H1 (cell line): Measurements from ENCODE around the gene TERF2IP. TPM values are rescaled to one million over a fixed set of nuclear protein-coding genes. Genes with fewer than 3 reads are reported as not detected.

ENCODE experiments used
- CTCF ChIA-PET: fragments of 300-600 bp; sonication (Branson Sonifier 250); formaldehyde crosslinking; loops from one replicate; lab custom pipeline; 2021; ENCODE audit not compliant: partially characterized antibody; lab: Charles Lee
- POLR2A ChIA-PET: fragments of 300-600 bp; sonication (Branson Sonifier 250); formaldehyde crosslinking; loops from one replicate; lab custom pipeline; 2021; ENCODE audit warnings: inconsistent platforms; ENCODE audit not compliant: partially characterized antibody; lab: Charles Lee
- DNase-seq, 2 experiments: peaks; one replicate each; pipeline versions ENCODE4 v3.0.0 to v3.0.0-alpha.2; 2010 to 2022; ENCODE audit warnings: low spot score in 2 of 2, low read depth in 1 of 2, mixed read lengths in 1 of 2
- FAIRE-seq: peaks from 2 replicates; lab custom pipeline; 2011; peaks lifted over from hg19 to GRCh38; lab: Jason Lieb, UNC
- H2AFZ ChIP-seq: 2 replicates; pipeline ENCODE4 v1.8.1; 2012; ENCODE audit warnings: low read length, inconsistent platforms
- H2AK5ac ChIP-seq: 2 replicates; pipeline ENCODE4 v1.6.1; 2013; ENCODE audit warnings: low read depth, low read length
- H2BK120ac ChIP-seq: replicated peaks from 2 replicates; pipeline ENCODE3; 2013; ENCODE audit warnings: low read depth, low read length, inconsistent platforms
- H2BK12ac ChIP-seq: 2 replicates; pipeline ENCODE4 v1.6.1; 2013; ENCODE audit warnings: low read depth, low read length
- H2BK15ac ChIP-seq: 2 replicates; pipeline ENCODE4 v1.6.1; 2013; ENCODE audit warnings: low read length
- H2BK20ac ChIP-seq: 2 replicates; pipeline ENCODE4 v1.6.1; 2013; ENCODE audit warnings: low read length
- H2BK5ac ChIP-seq: 2 replicates; pipeline ENCODE4 v1.6.1; 2013; ENCODE audit warnings: low read depth, low read length
- H3K14ac ChIP-seq: 2 replicates; pipeline ENCODE4 v1.6.1; 2013; ENCODE audit warnings: inconsistent platforms; ENCODE audit not compliant: insufficient read length
- H3K18ac ChIP-seq: 2 replicates; pipeline ENCODE4 v1.6.1; 2013; ENCODE audit warnings: low read length; ENCODE audit errors: extremely low read depth
- H3K23ac ChIP-seq: 2 replicates; pipeline ENCODE4 v1.6.1; 2013; ENCODE audit warnings: inconsistent platforms; ENCODE audit not compliant: insufficient read length
- H3K23me2 ChIP-seq: 2 replicates; pipeline ENCODE4 v1.6.1; 2013; ENCODE audit warnings: low read depth, low read length
- H3K27ac ChIP-seq: 2 replicates; pipeline ENCODE4 v1.6.1; 2011; ENCODE audit warnings: low read depth, low read length, inconsistent platforms
- H3K27me3 ChIP-seq, 4 experiments: replicated peaks in 1 of 4; 1 replicate in 1 of 4; 2 replicates in 3 of 4; pipeline versions ENCODE4 v1.6.1 to v1.8.1; 2011 to 2013; ENCODE audit warnings: low read length in 3 of 4, mild to moderate bottlenecking in 3 of 4, inconsistent platforms in 2 of 4, mixed read lengths in 2 of 4, moderate library complexity in 1 of 4; ENCODE audit not compliant: control insufficient read depth in 3 of 4, insufficient read depth in 3 of 4; ENCODE audit errors: extremely low read depth in 1 of 4
- H3K36me3 ChIP-seq, 4 experiments: 2 replicates each; pipeline versions ENCODE4 v1.6.1 to v1.8.1; 2011 to 2013; ENCODE audit warnings: mild to moderate bottlenecking in 4 of 4, low read length in 3 of 4, moderate library complexity in 2 of 4, control low read depth in 1 of 4, inconsistent platforms in 1 of 4; ENCODE audit not compliant: insufficient read depth in 4 of 4, control insufficient read depth in 2 of 4
- H3K4ac ChIP-seq: replicated peaks from 2 replicates; pipeline ENCODE3; 2013; ENCODE audit warnings: low read length, low read depth, mixed read lengths, inconsistent platforms; ENCODE audit not compliant: insufficient read length
- H3K4me1 ChIP-seq, 4 experiments: replicated peaks in 1 of 4; 1 replicate in 1 of 4; 2 replicates in 3 of 4; pipeline versions ENCODE4 v1.6.1 to v1.8.1; 2011 to 2013; ENCODE audit warnings: low read length in 3 of 4, inconsistent platforms in 2 of 4, mixed read lengths in 1 of 4; ENCODE audit not compliant: insufficient read depth in 4 of 4, control insufficient read depth in 3 of 4
- H3K4me2 ChIP-seq, 2 experiments: 2 replicates each; pipeline versions ENCODE4 v1.6.1 to v1.8.1; 2011 to 2013; ENCODE audit warnings: low read depth in 2 of 2, low read length in 2 of 2, control low read depth in 1 of 2, inconsistent platforms in 1 of 2, mild to moderate bottlenecking in 1 of 2; ENCODE audit not compliant: insufficient read depth in 1 of 2
- H3K4me3 ChIP-seq, 4 experiments: fragments of 200-600, 300-600 bp in 1 of 4; sonication (generic), shearing (Covaris generic), sonication (Bioruptor Twin) in 1 of 4; 2 replicates each; pipeline versions ENCODE4 v1.5.1 to v1.8.1; 2011 to 2016; ENCODE audit warnings: low read length in 4 of 4, low read depth in 3 of 4, control low read depth in 2 of 4, inconsistent platforms in 2 of 4, mild to moderate bottlenecking in 2 of 4, mixed read lengths in 1 of 4, moderate library complexity in 1 of 4; ENCODE audit not compliant: insufficient read depth in 2 of 4; ENCODE audit errors: extremely low read depth in 1 of 4
- H3K56ac ChIP-seq: replicated peaks from 2 replicates; pipeline ENCODE3; 2013; ENCODE audit warnings: low read depth, mild to moderate bottlenecking, mixed read lengths, low read length, inconsistent platforms; ENCODE audit not compliant: insufficient read length
- H3K79me1 ChIP-seq: 2 replicates; pipeline ENCODE4 v1.6.1; 2013; ENCODE audit warnings: low read depth, low read length, control low read depth
- H3K79me2 ChIP-seq, 2 experiments: 2 replicates each; pipeline versions ENCODE4 v1.6.1 to v1.8.1; 2012 to 2013; ENCODE audit warnings: low read length in 2 of 2, mild to moderate bottlenecking in 2 of 2, inconsistent platforms in 1 of 2; ENCODE audit not compliant: insufficient read depth in 2 of 2, control insufficient read depth in 1 of 2
- H3K9ac ChIP-seq, 4 experiments: replicated peaks in 1 of 4; 1 replicate in 1 of 4; 2 replicates in 3 of 4; pipeline versions ENCODE4 v1.6.1 to v1.8.1; 2011 to 2013; ENCODE audit warnings: low read depth in 3 of 4, low read length in 3 of 4, control low read depth in 2 of 4, mild to moderate bottlenecking in 2 of 4, moderate library complexity in 2 of 4, inconsistent platforms in 1 of 4; ENCODE audit errors: extremely low read depth in 1 of 4
- H3K9me3 ChIP-seq, 2 experiments: 2 replicates each; pipeline versions ENCODE4 v1.6.1 to v1.8.1; 2012 to 2013; ENCODE audit warnings: mild to moderate bottlenecking in 2 of 2, moderate library complexity in 2 of 2, control low read depth in 1 of 2, inconsistent platforms in 1 of 2, low read depth in 1 of 2, low read length in 1 of 2, mixed read lengths in 1 of 2; ENCODE audit not compliant: insufficient read depth in 2 of 2
- H4K20me1 ChIP-seq, 2 experiments: replicated peaks in 1 of 2; 2 replicates each; pipeline versions ENCODE3 to v1.8.1; 2011 to 2013; ENCODE audit warnings: inconsistent platforms in 2 of 2, low read length in 2 of 2, mild to moderate bottlenecking in 1 of 2; ENCODE audit not compliant: insufficient read depth in 2 of 2, control insufficient read depth in 1 of 2
- H4K5ac ChIP-seq: 2 replicates; pipeline ENCODE4 v1.6.1; 2013; ENCODE audit warnings: low read length, low read depth, mixed read lengths, inconsistent platforms; ENCODE audit not compliant: insufficient read length
- H4K8ac ChIP-seq: 2 replicates; pipeline ENCODE4 v1.8.0; 2013; ENCODE audit warnings: mild to moderate bottlenecking, moderate library complexity, low read length, inconsistent platforms; ENCODE audit not compliant: insufficient read depth; ENCODE audit errors: extremely low read depth
- H4K91ac ChIP-seq: replicated peaks from 2 replicates; pipeline ENCODE3; 2013; ENCODE audit warnings: low read length, mixed read lengths, inconsistent platforms; ENCODE audit not compliant: insufficient read length
- CBX5 ChIP-seq: fragments of 300-800, 300-1000 bp; sonication (generic); IDR thresholded peaks from 2 replicates; pipeline ENCODE4 v1.7.1; 2016; ENCODE audit warnings: antibody characterized with exemption, low read length, low read depth
- EP300 ChIP-seq, 2 experiments: IDR thresholded peaks; 1 replicate in 1 of 2; 2 replicates in 1 of 2; pipeline ENCODE4 v1.6.1; 2011 to 2012; ENCODE audit warnings: low read depth in 2 of 2, low read length in 2 of 2, mild to moderate bottlenecking in 2 of 2, borderline replicate concordance in 1 of 2, inconsistent platforms in 1 of 2, moderate library complexity in 1 of 2
- KDM5A ChIP-seq: fragments of 200-600 bp; IDR thresholded peaks from 2 replicates; pipeline ENCODE4 v1.7.1; 2012; ENCODE audit warnings: mild to moderate bottlenecking, low read length, inconsistent platforms, mixed read lengths
- NRF1 ChIP-seq: IDR thresholded peaks from 2 replicates; pipeline ENCODE4 v1.6.1; 2011; ENCODE audit warnings: mild to moderate bottlenecking, low read depth, low read length, improper control_type of control experiment
- POLR2A ChIP-seq, 2 experiments: IDR thresholded peaks; 1 replicate in 1 of 2; 2 replicates in 1 of 2; pipeline ENCODE4 v1.6.1; 2011; ENCODE audit warnings: low read depth in 2 of 2, low read length in 2 of 2, mild to moderate bottlenecking in 2 of 2; ENCODE audit errors: control extremely low read depth in 1 of 2
- POU5F1 ChIP-seq: IDR thresholded peaks from 2 replicates; pipeline ENCODE4 v1.6.1; 2011; ENCODE audit warnings: low read depth, mild to moderate bottlenecking, low read length, moderate library complexity
- RAD21 ChIP-seq, 2 experiments: IDR thresholded peaks in 1 of 2; conservative IDR thresholded peaks in 1 of 2; 2 replicates each; pipeline ENCODE4 v1.6.1; 2011; ENCODE audit warnings: low read depth in 2 of 2, low read length in 2 of 2, improper control_type of control experiment in 1 of 2, inconsistent platforms in 1 of 2, mild to moderate bottlenecking in 1 of 2, moderate library complexity in 1 of 2
- SAP30 ChIP-seq: fragments of 300-600 bp; sonication (generic); IDR thresholded peaks from 2 replicates; pipeline ENCODE4 v1.7.1; 2012; ENCODE audit warnings: low read length, moderate library complexity, mild to moderate bottlenecking, inconsistent platforms; ENCODE audit not compliant: insufficient read depth, insufficient replicate concordance
- SIN3A ChIP-seq, 2 experiments: IDR thresholded peaks in 1 of 2; conservative IDR thresholded peaks in 1 of 2; 2 replicates each; pipeline ENCODE4 v1.6.1; 2011 to 2012; ENCODE audit warnings: low read length in 2 of 2, improper control_type of control experiment in 1 of 2, low read depth in 1 of 2, mild to moderate bottlenecking in 1 of 2
- WGBS, 2 experiments: shearing (Covaris generic) in 1 of 2; methylation state at CpG; one replicate each; pipeline versions ENCODE4 v1.1.6 to v1.1.7; 2013 to 2015; ENCODE audit warnings: low lambda C conversion rate in 2 of 2, mixed read lengths in 2 of 2, inconsistent platforms in 1 of 2, low coverage in 1 of 2, missing lambda C conversion rate in 1 of 2; ENCODE audit not compliant: insufficient replicate concordance in 2 of 2, insufficient coverage in 1 of 2, insufficient read length in 1 of 2; ENCODE audit errors: extremely low coverage in 1 of 2, missing lambda C conversion rate in 1 of 2; 5-methylcytosine and 5-hydroxymethylcytosine counted together
- polyA plus RNA-seq, 7 experiments: library from polyadenylated mRNA; depleted of rRNA in 3 of 7; stranded (reverse) in 5 of 7; unstranded in 2 of 7; fragments of >200 nt in 5 of 7; fragments of 200-250 nt in 2 of 7; gene quantifications; 1 replicate in 5 of 7; 2 replicates in 1 of 7; 4 replicates in 1 of 7; pipeline versions ENCODE4 v1.2.1 to v1.2.3, GENCODE V29; 2011 to 2013; ENCODE audit warnings: missing spikeins in 2 of 7, mixed read lengths in 2 of 7
- total RNA-seq: library from RNA; stranded (reverse); fragmentation: NEBNext Ultra II Directional; extraction: Animal tissue kit (Norgen Biotek cat#: 25700); gene quantifications from 2 replicates; pipeline ENCODE4 v1.2.1, GENCODE V29; 2021

Gene TERF2IP
- total and polyA plus RNA-seq, 2 of the 8 experiments (the other 6 are each of a cell fraction or from before 2014, with no cell fraction given), result 5.5 to 15.1 TPM

DNA sequence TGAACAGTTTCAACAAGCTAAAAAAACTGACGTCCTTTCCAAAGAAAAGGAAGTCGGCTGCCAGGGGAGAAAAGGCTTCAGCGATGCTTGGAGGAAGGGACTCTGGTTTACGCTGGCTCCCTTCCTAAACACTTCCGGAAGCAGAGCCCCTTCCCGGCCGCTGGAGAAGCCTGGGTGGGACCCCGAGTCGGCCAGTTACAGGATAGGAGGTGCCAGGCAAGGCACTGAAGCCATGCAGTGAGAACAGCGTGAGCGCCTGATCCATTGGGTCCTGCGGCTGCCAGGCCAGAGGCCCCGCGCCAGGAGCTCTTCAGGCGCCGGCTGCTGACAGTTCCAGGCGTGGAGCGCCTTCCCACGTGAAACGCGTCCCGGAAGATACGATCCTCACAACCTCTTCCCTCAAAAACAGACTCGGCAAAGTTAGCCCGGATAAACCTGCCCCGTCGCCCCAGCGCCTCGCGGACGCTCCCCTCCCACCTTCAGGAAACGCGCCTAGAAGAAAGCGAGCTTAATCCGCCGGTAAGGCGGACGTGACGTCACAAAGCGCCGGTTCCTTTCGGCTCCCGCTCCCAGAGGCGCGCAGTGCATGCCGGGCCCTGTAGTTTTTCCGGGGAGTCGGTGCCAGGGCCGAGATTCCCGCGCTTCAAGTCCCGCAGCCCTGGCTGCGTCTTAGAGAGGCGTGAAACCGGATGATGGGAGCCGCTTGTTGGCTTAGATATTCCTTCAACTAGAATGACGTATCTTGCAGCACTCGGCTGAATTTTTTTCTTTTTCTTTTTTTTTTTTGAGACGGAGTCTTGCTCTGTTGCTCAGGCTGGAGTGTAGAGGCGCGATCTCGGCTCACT is 24.6 kb upstream of the TERF2IP start, which contains the start of gene ADAT1:
Gene ADAT1 (minus strand): TSS at position 521 of the 845 bp plus-strand sequence. CDS start 2,482 bp downstream, outside the sequence.
- Histone ChIP-seq H3K27ac (peak within 1 kb of the TSS; percentile 90), H3K79me2 (peaks cover 0 to 6% of the 10 kb centered on the region in 2 experiments; a peak in 1 of 4 replicates), H3K23ac (no peak within 1 kb of the TSS), H3K36me3 (peaks cover 19 to 43% (median 33%) of the 10 kb centered on the region in 4 experiments), H4K91ac (peak within 1 kb of the TSS; percentile 23), H3K9ac (peak within 1 kb of the TSS; percentile 82 to 97 (median 91)), H2BK120ac (no peak within 1 kb of the TSS), H4K20me1 (no peaks in the 10 kb centered on the region), H3K23me2 (peaks cover 6% of the 10 kb centered on the region), H3K56ac (peak within 1 kb of the TSS; percentile 67), H2BK20ac (no peak within 1 kb of the TSS), H3K9me3 (no peaks in the 10 kb centered on the region), H2BK15ac (no peak within 1 kb of the TSS), H2AK5ac (no peak within 1 kb of the TSS), H2AFZ (peak within 1 kb of the TSS; percentile 77), H2BK5ac (peak within 1 kb of the TSS; percentile 90; the same call in 1 of the 2 replicates), H4K5ac (peak within 1 kb of the TSS; percentile 90), H4K8ac (peak within 1 kb of the TSS; percentile 93), H3K14ac (no peak within 1 kb of the TSS), H3K4me1 (peaks cover 0 to 9% (median 4%) of the 10 kb centered on the region in 4 experiments; a peak in 5 of 7 replicates), H2BK12ac (peak within 1 kb of the TSS; percentile 60; the same call in 1 of the 2 replicates), H3K4ac (no peak within 1 kb of the TSS), H3K18ac (peak within 1 kb of the TSS; percentile 71), H3K4me3 (peak within 1 kb of the TSS; percentile 80 to 96 (median 85)), H3K27me3 (no peaks in the 10 kb centered on the region), H3K79me1 (no peaks in the 10 kb centered on the region; the same call in 1 of the 2 replicates), H3K4me2 (peak within 1 kb of the TSS; percentile 77 to 99)
- FAIRE-seq (no peak), DNase-seq (peak; percentile 91 to 96)
- CTCF ChIA-PET, result interaction anchor here (0.6 to 4.3 kb wide), 11 partner anchors 18 to 410 kb away, joined by 3 to 20 read pairs (median 4); no protein-coding TSS in a partner anchor
- WGBS, 2 experiments, result 5% methylated on average over 56 of the region's 62 CpGs; no CpG with 5 or more reads in 1 of the 2 experiments
- POLR2A ChIA-PET, result interaction anchor here (0.6 to 2.7 kb wide), 20 partner anchors 9 to 188 kb away, joined by 3 to 21 read pairs (median 4); partner anchors contain the start of genes CFDP1, GABARAPL2, KARS1 and TERF2IP
- TF ChIP-seq SIN3A (conservative IDR thresholded peaks at IDR 0.05 in 1 of 2, IDR thresholded peaks at IDR 0.05 in 1 of 2; ENCODE audit: low read depth in 1 of 2, low read length in 2 of 2) (peak; percentile 72 to 98; a peak in 3 of 4 replicates), NRF1 (no peak), RAD21 (IDR thresholded peaks at IDR 0.05 in 1 of 2, conservative IDR thresholded peaks at IDR 0.05 in 1 of 2; ENCODE audit: low read depth in 2 of 2, low read length in 2 of 2) (no peak), POLR2A (IDR thresholded peaks at IDR 0.05; ENCODE audit: control extremely low read depth in 1 of 2, low read depth in 2 of 2, low read length in 2 of 2) (peak; percentile 77 to 94), POU5F1 (no peak), CBX5 (no peak), KDM5A (no peak), SAP30 (peak; percentile 91), EP300 (IDR thresholded peaks at IDR 0.05; ENCODE audit: borderline replicate concordance in 1 of 2, low read depth in 2 of 2, low read length in 2 of 2) (peak in 1 of 2 experiments; percentile 12; a peak in 1 of 3 replicates)
